SK-N-SH (cell line): ENCODE results near the gene UBE2K.

Experiments used
- EP300 ChIP-seq, 2 experiments: IDR thresholded peaks; 2 replicates each; pipeline versions ENCODE4 v1.4.0 to v1.6.1; 2012; ENCODE audit warnings: borderline replicate concordance in 1 of 2, low read depth in 1 of 2, low read length in 1 of 2
- NFIC ChIP-seq: IDR thresholded peaks from 2 replicates; pipeline ENCODE4 v1.4.0; 2012; ENCODE audit warnings: borderline replicate concordance
- RAD21 ChIP-seq: IDR thresholded peaks from 2 replicates; pipeline ENCODE4 v1.6.1; 2012; ENCODE audit warnings: mild to moderate bottlenecking, low read length
- TF ChIP-seq, protein P1 (sequence below): IDR thresholded peaks from 2 replicates; pipeline ENCODE4 v1.6.1; 2012; ENCODE audit warnings: mild to moderate bottlenecking, low read depth, low read length, moderate library complexity
- TF ChIP-seq, protein P2 (sequence below): IDR thresholded peaks from 2 replicates; pipeline ENCODE4 v1.4.0; 2012; ENCODE audit warnings: low read depth
- TF ChIP-seq, protein P3 (sequence below): fragments of 200-600 bp; sonication (generic); IDR thresholded peaks from 2 replicates; pipeline ENCODE4 v1.6.1; 2017; ENCODE audit warnings: antibody characterized with exemption, mild to moderate bottlenecking, moderate library complexity

DNA sequence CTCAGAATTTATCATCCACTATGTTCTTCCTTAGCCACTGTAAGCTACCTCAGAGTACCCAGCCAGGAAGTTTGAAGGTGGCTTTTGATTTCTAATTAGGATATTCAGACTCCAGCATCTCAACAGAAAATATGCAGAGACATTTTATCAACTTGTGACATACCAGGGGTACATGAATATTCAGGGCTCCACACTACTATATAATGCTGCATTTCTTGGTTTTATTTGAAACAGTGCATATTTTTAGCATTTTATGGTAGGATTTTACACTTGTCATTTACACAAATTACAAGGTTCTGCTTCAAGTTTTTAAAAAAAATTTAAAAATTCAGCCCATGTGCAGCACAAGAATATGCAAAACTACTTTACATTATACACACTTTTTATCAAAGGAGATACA, 124.7 kb downstream of the UBE2K start:
- TF ChIP-seq RAD21 (no peak), EP300 (IDR thresholded peaks at IDR 0.05; ENCODE audit: borderline replicate concordance in 1 of 2, low read depth in 1 of 2, low read length in 1 of 2) (no peak), NFIC (no peak)
- TF ChIP-seq, protein P1, sequence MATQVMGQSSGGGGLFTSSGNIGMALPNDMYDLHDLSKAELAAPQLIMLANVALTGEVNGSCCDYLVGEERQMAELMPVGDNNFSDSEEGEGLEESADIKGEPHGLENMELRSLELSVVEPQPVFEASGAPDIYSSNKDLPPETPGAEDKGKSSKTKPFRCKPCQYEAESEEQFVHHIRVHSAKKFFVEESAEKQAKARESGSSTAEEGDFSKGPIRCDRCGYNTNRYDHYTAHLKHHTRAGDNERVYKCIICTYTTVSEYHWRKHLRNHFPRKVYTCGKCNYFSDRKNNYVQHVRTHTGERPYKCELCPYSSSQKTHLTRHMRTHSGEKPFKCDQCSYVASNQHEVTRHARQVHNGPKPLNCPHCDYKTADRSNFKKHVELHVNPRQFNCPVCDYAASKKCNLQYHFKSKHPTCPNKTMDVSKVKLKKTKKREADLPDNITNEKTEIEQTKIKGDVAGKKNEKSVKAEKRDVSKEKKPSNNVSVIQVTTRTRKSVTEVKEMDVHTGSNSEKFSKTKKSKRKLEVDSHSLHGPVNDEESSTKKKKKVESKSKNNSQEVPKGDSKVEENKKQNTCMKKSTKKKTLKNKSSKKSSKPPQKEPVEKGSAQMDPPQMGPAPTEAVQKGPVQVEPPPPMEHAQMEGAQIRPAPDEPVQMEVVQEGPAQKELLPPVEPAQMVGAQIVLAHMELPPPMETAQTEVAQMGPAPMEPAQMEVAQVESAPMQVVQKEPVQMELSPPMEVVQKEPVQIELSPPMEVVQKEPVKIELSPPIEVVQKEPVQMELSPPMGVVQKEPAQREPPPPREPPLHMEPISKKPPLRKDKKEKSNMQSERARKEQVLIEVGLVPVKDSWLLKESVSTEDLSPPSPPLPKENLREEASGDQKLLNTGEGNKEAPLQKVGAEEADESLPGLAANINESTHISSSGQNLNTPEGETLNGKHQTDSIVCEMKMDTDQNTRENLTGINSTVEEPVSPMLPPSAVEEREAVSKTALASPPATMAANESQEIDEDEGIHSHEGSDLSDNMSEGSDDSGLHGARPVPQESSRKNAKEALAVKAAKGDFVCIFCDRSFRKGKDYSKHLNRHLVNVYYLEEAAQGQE = no peak
- TF ChIP-seq, protein P2, sequence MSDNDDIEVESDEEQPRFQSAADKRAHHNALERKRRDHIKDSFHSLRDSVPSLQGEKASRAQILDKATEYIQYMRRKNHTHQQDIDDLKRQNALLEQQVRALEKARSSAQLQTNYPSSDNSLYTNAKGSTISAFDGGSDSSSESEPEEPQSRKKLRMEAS = no peak
- TF ChIP-seq, protein P3, sequence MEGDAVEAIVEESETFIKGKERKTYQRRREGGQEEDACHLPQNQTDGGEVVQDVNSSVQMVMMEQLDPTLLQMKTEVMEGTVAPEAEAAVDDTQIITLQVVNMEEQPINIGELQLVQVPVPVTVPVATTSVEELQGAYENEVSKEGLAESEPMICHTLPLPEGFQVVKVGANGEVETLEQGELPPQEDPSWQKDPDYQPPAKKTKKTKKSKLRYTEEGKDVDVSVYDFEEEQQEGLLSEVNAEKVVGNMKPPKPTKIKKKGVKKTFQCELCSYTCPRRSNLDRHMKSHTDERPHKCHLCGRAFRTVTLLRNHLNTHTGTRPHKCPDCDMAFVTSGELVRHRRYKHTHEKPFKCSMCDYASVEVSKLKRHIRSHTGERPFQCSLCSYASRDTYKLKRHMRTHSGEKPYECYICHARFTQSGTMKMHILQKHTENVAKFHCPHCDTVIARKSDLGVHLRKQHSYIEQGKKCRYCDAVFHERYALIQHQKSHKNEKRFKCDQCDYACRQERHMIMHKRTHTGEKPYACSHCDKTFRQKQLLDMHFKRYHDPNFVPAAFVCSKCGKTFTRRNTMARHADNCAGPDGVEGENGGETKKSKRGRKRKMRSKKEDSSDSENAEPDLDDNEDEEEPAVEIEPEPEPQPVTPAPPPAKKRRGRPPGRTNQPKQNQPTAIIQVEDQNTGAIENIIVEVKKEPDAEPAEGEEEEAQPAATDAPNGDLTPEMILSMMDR = no peak
